HCT116 (cell line): Measurements from ENCODE around the gene GON4L.

Source experiments
- EZH2 ChIP-seq: fragments of 200-600 bp; sonication (generic); IDR thresholded peaks from 2 replicates; pipeline ENCODE4 v1.6.1; 2017; ENCODE audit warnings: antibody characterized with exemption, mixed run types
- EZH2phosphoT487 ChIP-seq: fragments of 200-600 bp; IDR thresholded peaks from 2 replicates; pipeline ENCODE4 v1.6.1; 2018; ENCODE audit warnings: antibody characterized with exemption, borderline replicate concordance
- POLR2AphosphoS5 ChIP-seq: IDR thresholded peaks from 2 replicates; pipeline ENCODE4 v1.6.1; 2011; ENCODE audit warnings: mild to moderate bottlenecking, low read depth, low read length, moderate library complexity
- TF ChIP-seq, protein P1 (sequence below), 3 experiments: fragments of 200-600 bp in 1 of 3; sonication (generic) in 1 of 3; IDR thresholded peaks in 2 of 3; conservative IDR thresholded peaks in 1 of 3; 2 replicates each; pipeline ENCODE4 v1.5.1; 2012 to 2017; ENCODE audit warnings: low read depth in 2 of 3, low read length in 2 of 3, antibody characterized with exemption in 1 of 3, borderline replicate concordance in 1 of 3, control low read depth in 1 of 3, mild to moderate bottlenecking in 1 of 3, mixed read lengths in 1 of 3, mixed run types in 1 of 3, moderate library complexity in 1 of 3; ENCODE audit not compliant: insufficient read depth in 1 of 3

DNA sequence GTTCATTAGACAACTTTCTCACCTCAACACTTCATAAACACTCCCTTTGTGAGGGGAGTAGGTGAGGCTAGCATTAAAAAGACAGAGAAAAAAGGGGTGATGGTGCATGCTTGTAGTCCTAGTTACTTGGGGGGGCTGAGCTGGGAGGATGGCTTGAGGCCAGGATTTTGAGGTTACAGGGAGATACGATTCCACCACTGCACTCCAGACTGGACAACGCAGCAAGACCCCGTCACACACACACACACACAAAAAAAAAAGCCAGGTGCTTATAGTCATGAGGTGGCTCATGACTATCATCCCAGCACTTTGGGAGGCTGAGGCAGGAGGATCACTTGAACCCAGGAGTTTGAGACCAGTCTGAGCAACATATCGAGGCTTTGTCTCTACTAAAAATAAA is 29.6 kb downstream of the GON4L start:
- TF ChIP-seq, protein P1, sequence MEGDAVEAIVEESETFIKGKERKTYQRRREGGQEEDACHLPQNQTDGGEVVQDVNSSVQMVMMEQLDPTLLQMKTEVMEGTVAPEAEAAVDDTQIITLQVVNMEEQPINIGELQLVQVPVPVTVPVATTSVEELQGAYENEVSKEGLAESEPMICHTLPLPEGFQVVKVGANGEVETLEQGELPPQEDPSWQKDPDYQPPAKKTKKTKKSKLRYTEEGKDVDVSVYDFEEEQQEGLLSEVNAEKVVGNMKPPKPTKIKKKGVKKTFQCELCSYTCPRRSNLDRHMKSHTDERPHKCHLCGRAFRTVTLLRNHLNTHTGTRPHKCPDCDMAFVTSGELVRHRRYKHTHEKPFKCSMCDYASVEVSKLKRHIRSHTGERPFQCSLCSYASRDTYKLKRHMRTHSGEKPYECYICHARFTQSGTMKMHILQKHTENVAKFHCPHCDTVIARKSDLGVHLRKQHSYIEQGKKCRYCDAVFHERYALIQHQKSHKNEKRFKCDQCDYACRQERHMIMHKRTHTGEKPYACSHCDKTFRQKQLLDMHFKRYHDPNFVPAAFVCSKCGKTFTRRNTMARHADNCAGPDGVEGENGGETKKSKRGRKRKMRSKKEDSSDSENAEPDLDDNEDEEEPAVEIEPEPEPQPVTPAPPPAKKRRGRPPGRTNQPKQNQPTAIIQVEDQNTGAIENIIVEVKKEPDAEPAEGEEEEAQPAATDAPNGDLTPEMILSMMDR (IDR thresholded peaks at IDR 0.05 in 2 of 3, conservative IDR thresholded peaks at IDR 0.05 in 1 of 3; ENCODE audit: borderline replicate concordance in 1 of 3, insufficient read depth in 1 of 3, low read depth in 2 of 3, low read length in 2 of 3): no peak
- TF ChIP-seq POLR2AphosphoS5 (no peak), EZH2 (no peak), EZH2phosphoT487 (no peak)
